HFFc6 (cell line): ENCODE measurements around the gene PXK. TPM values are rescaled to one million over a fixed set of nuclear protein-coding genes. Genes with fewer than 3 reads are reported as not detected.
"Not testable (repeated sequence)": the region's sequence is repeated elsewhere in the genome, so short reads cannot be mapped to it uniquely, and the experiment has no call there.

Experiments
- DNase-seq: peaks from one replicate; pipeline ENCODE4 v3.0.0-alpha.2; 2018
- H3K27ac Mint-ChIP-seq: 2 replicates; pipeline ENCODE4 v1.8.0; 2020; ENCODE audit warnings: mild to moderate bottlenecking, mixed read lengths
- H3K27me3 Mint-ChIP-seq: 2 replicates; pipeline ENCODE4 v1.8.0; 2021; ENCODE audit warnings: mild to moderate bottlenecking, moderate library complexity, mixed read lengths; ENCODE audit not compliant: insufficient read depth
- H3K36me3 Mint-ChIP-seq: 2 replicates; pipeline ENCODE4 v1.8.0; 2021; ENCODE audit warnings: low read depth, mixed read lengths
- H3K4me1 Mint-ChIP-seq: 2 replicates; pipeline ENCODE4 v1.8.0; 2020; ENCODE audit warnings: low read depth, mixed read lengths
- H3K4me3 Mint-ChIP-seq: 2 replicates; pipeline ENCODE4 v1.8.0; 2020; ENCODE audit warnings: mild to moderate bottlenecking, moderate library complexity, mixed read lengths
- H3K9me3 Mint-ChIP-seq: 2 replicates; pipeline ENCODE4 v1.8.0; 2020; ENCODE audit warnings: mild to moderate bottlenecking, mixed read lengths
- total RNA-seq, 6 experiments: library from RNA; stranded (reverse); fragmentation: NEBNext Ultra II Directional; extraction: Animal tissue kit (Norgen Biotek cat#: 25700); gene quantifications; 2 replicates in 1 of 6; 3 replicates in 5 of 6; pipeline ENCODE4 v1.2.3, GENCODE V29; 2021
- TF ChIP-seq, protein P1 (sequence below): fragments of 200-600 bp; sonication (generic); IDR thresholded peaks from 2 replicates; pipeline ENCODE4 v1.5.0; 2021; ENCODE audit warnings: antibody characterized with exemption, mild to moderate bottlenecking

Gene PXK
- total RNA-seq, 6 experiments from 2014 or later = 16.3 to 25.1 (median 21.1) TPM

DNA sequence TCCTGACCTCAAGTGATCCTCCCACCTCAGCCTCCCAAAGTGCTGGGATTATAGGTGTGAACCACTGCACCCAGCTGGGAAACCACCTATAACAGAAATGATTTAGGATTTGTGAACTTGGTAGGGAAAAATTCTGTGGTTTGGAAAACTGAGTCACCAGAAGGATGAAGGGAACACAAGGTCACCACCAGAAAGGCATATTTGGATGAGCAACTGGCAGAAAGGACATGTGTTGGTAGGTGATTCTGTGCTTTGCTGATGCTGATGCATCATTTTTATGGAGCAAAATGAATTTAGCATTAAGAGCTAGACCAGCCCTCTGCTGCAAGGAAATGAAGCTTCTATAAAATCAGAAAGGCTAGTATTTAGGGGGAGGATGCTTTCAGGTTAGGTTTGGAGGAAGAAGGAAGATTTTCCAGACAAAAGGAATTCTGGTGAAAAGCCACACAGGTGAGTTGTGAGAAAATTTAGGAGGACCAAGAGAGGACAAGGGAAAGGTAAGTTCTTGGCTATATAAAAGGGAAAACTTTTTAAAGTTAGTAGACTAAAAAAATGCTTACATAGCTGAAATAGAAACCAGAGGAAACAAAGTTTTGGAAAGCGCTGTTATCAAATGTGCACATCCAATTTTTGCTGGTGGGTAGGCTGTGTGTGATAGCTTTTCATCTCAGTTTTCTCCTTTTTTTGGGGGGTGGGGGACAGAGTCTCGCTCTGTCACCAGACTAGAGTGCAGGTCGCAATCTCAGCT lies 3.6 kb downstream of the PXK start:
- peaks cover 58% of the 10 kb centered on the region for H3K4me1 Mint-ChIP-seq
- H3K27me3 Mint-ChIP-seq = no peaks in the 10 kb centered on the region; the same call in 1 of the 2 replicates
- peaks cover 13% of the 10 kb centered on the region for H3K36me3 Mint-ChIP-seq
- peak; percentile 78 for DNase-seq
- peak overlapping the region; percentile 99 for H3K4me3 Mint-ChIP-seq
- TF ChIP-seq, protein P1, sequence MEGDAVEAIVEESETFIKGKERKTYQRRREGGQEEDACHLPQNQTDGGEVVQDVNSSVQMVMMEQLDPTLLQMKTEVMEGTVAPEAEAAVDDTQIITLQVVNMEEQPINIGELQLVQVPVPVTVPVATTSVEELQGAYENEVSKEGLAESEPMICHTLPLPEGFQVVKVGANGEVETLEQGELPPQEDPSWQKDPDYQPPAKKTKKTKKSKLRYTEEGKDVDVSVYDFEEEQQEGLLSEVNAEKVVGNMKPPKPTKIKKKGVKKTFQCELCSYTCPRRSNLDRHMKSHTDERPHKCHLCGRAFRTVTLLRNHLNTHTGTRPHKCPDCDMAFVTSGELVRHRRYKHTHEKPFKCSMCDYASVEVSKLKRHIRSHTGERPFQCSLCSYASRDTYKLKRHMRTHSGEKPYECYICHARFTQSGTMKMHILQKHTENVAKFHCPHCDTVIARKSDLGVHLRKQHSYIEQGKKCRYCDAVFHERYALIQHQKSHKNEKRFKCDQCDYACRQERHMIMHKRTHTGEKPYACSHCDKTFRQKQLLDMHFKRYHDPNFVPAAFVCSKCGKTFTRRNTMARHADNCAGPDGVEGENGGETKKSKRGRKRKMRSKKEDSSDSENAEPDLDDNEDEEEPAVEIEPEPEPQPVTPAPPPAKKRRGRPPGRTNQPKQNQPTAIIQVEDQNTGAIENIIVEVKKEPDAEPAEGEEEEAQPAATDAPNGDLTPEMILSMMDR = no peak
- H3K27ac Mint-ChIP-seq = peak overlapping the region; percentile 91
- no peaks in the 10 kb centered on the region for H3K9me3 Mint-ChIP-seq

- Mint-ChIP-seq H3K9me3 (no peaks in the 10 kb centered on the region), H3K4me3 (no peak overlapping the region), H3K4me1 (peaks cover 60% of the 10 kb centered on the region), H3K36me3 (peaks cover 13% of the 10 kb centered on the region), H3K27ac (no peak overlapping the region), H3K27me3 (no peaks in the 10 kb centered on the region; the same call in 1 of the 2 replicates)
- TF ChIP-seq, protein P1 = no peak
- DNase-seq = no peak
Observed at GRCh38 chr3:58337190-58337589, 4.5 kb downstream of the PXK start.

DNA sequence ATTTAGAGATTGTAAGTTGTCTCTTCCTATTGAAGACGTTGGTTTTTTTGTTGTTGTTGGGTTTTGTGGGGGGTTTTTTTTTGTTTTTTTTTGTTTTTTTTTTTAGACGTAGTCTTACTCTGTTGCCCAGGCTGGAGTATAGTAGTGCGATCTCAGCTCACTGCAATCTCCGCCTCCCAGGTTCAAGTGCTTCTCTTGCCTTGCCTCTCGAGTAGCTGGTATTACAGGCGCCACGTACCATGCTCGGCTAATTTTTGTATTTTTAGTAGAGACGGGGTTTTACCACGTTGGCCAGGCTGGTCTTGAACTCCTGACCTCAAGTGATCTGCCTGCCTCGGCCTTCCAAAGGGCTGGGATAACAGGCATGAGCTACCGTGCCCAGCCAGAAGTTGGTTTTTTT lies 6.5 kb downstream of the PXK start:
- not testable (repeated sequence) for H3K27me3 Mint-ChIP-seq, H3K4me3 Mint-ChIP-seq, DNase-seq, H3K9me3 Mint-ChIP-seq, H3K27ac Mint-ChIP-seq
- Mint-ChIP-seq H3K4me1 (peaks cover 49% of the 10 kb centered on the region), H3K36me3 (peaks cover 17% of the 10 kb centered on the region)

GRCh38 chr3:58340594-58341244 lies 8.0 kb downstream of the PXK start:
- Mint-ChIP-seq H3K4me3 (no peak overlapping the region), H3K27ac (peak overlapping the region; percentile 73), H3K9me3 (no peaks in the 10 kb centered on the region), H3K36me3 (peaks cover 17% of the 10 kb centered on the region), H3K27me3 (no peaks in the 10 kb centered on the region; the same call in 1 of the 2 replicates), H3K4me1 (peaks cover 38% of the 10 kb centered on the region)
- DNase-seq = no peak
- TF ChIP-seq, protein P1 = no peak

DNA sequence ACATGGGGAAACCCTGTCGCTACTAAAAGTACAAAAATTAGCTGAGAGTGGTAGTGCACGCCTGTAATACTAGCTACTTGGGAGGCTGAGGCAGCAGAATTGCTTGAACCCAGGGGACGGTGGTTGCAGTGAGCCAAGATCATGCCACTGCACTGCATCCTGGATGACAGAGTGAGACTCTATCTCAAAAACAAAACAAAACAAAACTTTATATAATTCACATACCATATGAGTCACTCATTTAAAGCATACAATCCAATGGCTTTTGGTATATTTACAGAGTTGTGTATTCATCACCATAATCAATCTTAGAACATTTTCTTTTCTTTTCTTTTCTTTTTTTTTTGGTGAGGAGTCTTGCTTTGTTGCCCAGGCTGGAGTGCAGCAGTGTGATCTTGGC lies 8.7 kb downstream of the PXK start:
- H3K36me3 Mint-ChIP-seq = peaks cover 13% of the 10 kb centered on the region
- TF ChIP-seq, protein P1 = no peak
- H3K27ac Mint-ChIP-seq = peak overlapping the region; percentile 73
- no peaks in the 10 kb centered on the region; the same call in 1 of the 2 replicates for H3K27me3 Mint-ChIP-seq
- H3K4me1 Mint-ChIP-seq = peaks cover 38% of the 10 kb centered on the region
- H3K4me3 Mint-ChIP-seq = no peak overlapping the region; the same call in 1 of the 2 replicates
- no peak for DNase-seq
- no peaks in the 10 kb centered on the region for H3K9me3 Mint-ChIP-seq

- Mint-ChIP-seq H3K27me3 (no peaks in the 10 kb centered on the region; the same call in 1 of the 2 replicates), H3K4me1 (peaks cover 29% of the 10 kb centered on the region), H3K9me3 (no peaks in the 10 kb centered on the region), H3K27ac (no peak overlapping the region), H3K36me3 (peaks cover 12% of the 10 kb centered on the region), H3K4me3 (no peak overlapping the region)
- no peak for DNase-seq
- TF ChIP-seq, protein P1 = no peak
Observed at GRCh38 chr3:58342676-58343075, 10.0 kb downstream of the PXK start.
